Panc1 (cell line): Measurements from ENCODE around the gene CDK5RAP2. TPM values are rescaled to one million over a fixed set of nuclear protein-coding genes. Genes with fewer than 3 reads are reported as not detected.

ENCODE experiments used
- ATAC-seq: fragments of 200-7000 bp; cut with Tn5 transposase; 2 replicates; pipeline ENCODE4 v1.9.1; 2020; ENCODE audit warnings: mild to moderate bottlenecking, moderate library complexity
- BruUV-seq: library from RNA; stranded (reverse); fragments of 400-500 nt; replicated peaks from 2 replicates; lab custom pipeline; 2021; lab: Mats Ljungman, UMichigan
- CTCF ChIA-PET: fragments of 300-600 bp; sonication (Branson Sonifier 250); formaldehyde crosslinking; loops from one replicate; lab custom pipeline; 2022; ENCODE audit warnings: antibody characterized with exemption; lab: Charles Lee
- POLR2A ChIA-PET: fragments of 300-600 bp; sonication (Branson Sonifier 250); formaldehyde crosslinking; loops from one replicate; lab custom pipeline; 2022; ENCODE audit warnings: antibody characterized with exemption; lab: Charles Lee
- DNase-seq: peaks from one replicate; pipeline ENCODE4 v3.0.0-alpha.2; 2010; ENCODE audit warnings: low read depth, low spot score
- H3K27ac ChIP-seq: 2 replicates; pipeline ENCODE4 v1.5.1; 2011; ENCODE audit warnings: mild to moderate bottlenecking, low read length, inconsistent platforms
- H3K27me3 ChIP-seq: fragments of 200-500 bp; sonication (Bioruptor generic); 2 replicates; pipeline ENCODE4 v1.6.0; 2014; ENCODE audit warnings: low read length, inconsistent platforms; ENCODE audit not compliant: control insufficient read depth, insufficient read depth
- H3K36me3 ChIP-seq: fragments of 200-500 bp; sonication (Bioruptor generic); 2 replicates; pipeline ENCODE4 v1.5.1; 2014; ENCODE audit warnings: inconsistent platforms, mild to moderate bottlenecking, low read length, moderate library complexity; ENCODE audit not compliant: control insufficient read depth, insufficient read depth
- H3K4me1 ChIP-seq: 2 replicates; pipeline ENCODE4 v1.5.1; 2011; ENCODE audit warnings: inconsistent platforms, mild to moderate bottlenecking, low read length, moderate library complexity; ENCODE audit not compliant: control insufficient read depth, insufficient read depth
- H3K4me3 ChIP-seq, 2 experiments: 2 replicates each; pipeline ENCODE4 v1.5.1; 2011 to 2012; ENCODE audit warnings: low read depth in 2 of 2, low read length in 2 of 2, mild to moderate bottlenecking in 2 of 2, inconsistent platforms in 1 of 2, moderate library complexity in 1 of 2
- H3K9me3 ChIP-seq: fragments of 200-500 bp; sonication (Bioruptor generic); 2 replicates; pipeline ENCODE4 v1.5.1; 2014; ENCODE audit warnings: low read depth, mild to moderate bottlenecking, inconsistent platforms, low read length, moderate library complexity; ENCODE audit not compliant: control insufficient read depth, insufficient read depth
- CTCF ChIP-seq: fragments of 450-650 bp; IDR thresholded peaks from 2 replicates; pipeline ENCODE4 v1.5.1; 2017; ENCODE audit warnings: mild to moderate bottlenecking
- POLR2AphosphoS5 ChIP-seq: IDR thresholded peaks from 2 replicates; pipeline ENCODE4 v1.6.1; 2012; ENCODE audit warnings: mild to moderate bottlenecking, low read depth, low read length, moderate library complexity
- REST ChIP-seq, 2 experiments: IDR thresholded peaks; 2 replicates each; pipeline ENCODE4 v1.6.1; 2011 to 2012; ENCODE audit warnings: low read depth in 2 of 2, control low read depth in 1 of 2, low read length in 1 of 2, mild to moderate bottlenecking in 1 of 2, moderate library complexity in 1 of 2; ENCODE audit not compliant: insufficient read depth in 1 of 2
- SIN3A ChIP-seq: IDR thresholded peaks from 2 replicates; pipeline ENCODE4 v1.6.1; 2012; ENCODE audit warnings: low read depth, mild to moderate bottlenecking, low read length, moderate library complexity, borderline replicate concordance; ENCODE audit not compliant: insufficient read depth
- TCF7L2 ChIP-seq: IDR thresholded peaks from 2 replicates; pipeline ENCODE4 v1.6.1; 2011; ENCODE audit warnings: mild to moderate bottlenecking, low read depth, low read length, inconsistent platforms
- in situ Hi-C: cut with HindIII; loops from 2 replicates; pipeline ENCODE4 v1.10.0; 2016; ENCODE audit warnings: low sequenced_read_pairs, low pct_unique_long_range_greater_than_20kb
- intact Hi-C: fragments of 100-400 bp; cut with micrococcal nuclease; formaldehyde crosslinking; loops from one replicate; pipeline ENCODE4 v1.10.0; 2022; ENCODE audit not compliant: unreplicated experiment
- total RNA-seq: library from RNA; stranded (reverse); gene quantifications from one replicate; pipeline ENCODE4 v1.2.1, GENCODE V29; 2021; ENCODE audit not compliant: unreplicated experiment

CDK5RAP2 gene
- total RNA-seq, 1 experiment from 2014 or later, result 47.7 TPM

DNA sequence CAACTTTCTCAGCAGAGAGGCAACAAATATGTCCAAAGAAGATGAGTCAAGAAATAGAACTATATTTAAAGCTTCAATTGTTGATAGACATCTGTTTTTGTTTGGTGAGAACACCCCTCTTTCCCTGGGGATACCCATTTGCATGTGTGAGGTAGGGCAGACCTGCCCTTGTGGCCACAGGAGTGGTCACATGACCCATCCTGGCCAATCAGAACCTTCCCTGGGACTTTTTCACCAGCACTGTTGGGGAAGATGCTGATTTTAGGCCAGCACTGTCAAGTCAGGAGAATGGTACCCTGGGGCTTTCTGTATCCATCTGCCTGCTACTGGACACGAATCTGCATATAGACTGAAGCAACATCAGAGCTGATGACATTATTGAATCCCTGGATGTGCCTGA is 211.2 kb downstream of the CDK5RAP2 start:
- BruUV-seq, result no TSS peak
- intact Hi-C loops (no loop called here), in situ Hi-C loops (no loop called here)
- ATAC-seq (no peak), DNase-seq (no peak)
- no peaks in the 10 kb centered on the region for H3K9me3 ChIP-seq
- H3K4me1 ChIP-seq, result peaks cover 4% of the 10 kb centered on the region; the same call in 1 of the 2 replicates
- no peak overlapping the region for H3K27ac ChIP-seq
- ChIA-PET POLR2A (no interaction called here), CTCF (no interaction called here)
- H3K36me3 ChIP-seq, result no peaks in the 10 kb centered on the region
- H3K4me3 ChIP-seq, result no peak overlapping the region
- no peaks in the 10 kb centered on the region for H3K27me3 ChIP-seq
- TF ChIP-seq SIN3A (no peak), REST (IDR thresholded peaks at IDR 0.05; ENCODE audit: insufficient read depth in 1 of 2, low read depth in 2 of 2, low read length in 1 of 2) (no peak), POLR2AphosphoS5 (no peak), TCF7L2 (no peak), CTCF (no peak)

DNA sequence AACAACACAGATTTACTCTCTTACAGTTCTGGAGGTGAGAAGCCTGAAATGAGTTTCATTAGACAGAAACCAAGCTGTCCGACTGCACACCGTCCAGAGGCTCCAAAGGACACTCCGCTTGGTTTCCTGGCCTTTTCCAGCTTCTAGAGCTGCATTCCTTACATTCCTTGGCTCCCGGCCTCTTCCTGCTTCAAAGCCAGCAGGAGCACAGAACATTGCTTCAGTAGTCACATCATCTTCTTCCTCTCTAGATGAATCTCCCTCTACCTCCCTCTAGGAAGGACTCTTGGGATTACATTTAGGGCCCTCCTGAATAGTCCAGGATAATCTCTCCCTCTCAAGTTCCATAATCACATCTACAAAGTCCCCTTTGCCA is 213.3 kb downstream of the CDK5RAP2 start:
- in situ Hi-C loops (no loop called here), intact Hi-C loops (no loop called here)
- ChIA-PET POLR2A (no interaction called here), CTCF (no interaction called here)
- ATAC-seq (peak; percentile 91), DNase-seq (no peak)
- no TSS peak for BruUV-seq
- Histone ChIP-seq H3K36me3 (no peaks in the 10 kb centered on the region), H3K27me3 (no peaks in the 10 kb centered on the region), H3K9me3 (no peaks in the 10 kb centered on the region), H3K4me3 (no peak overlapping the region), H3K4me1 (peaks cover 4% of the 10 kb centered on the region; the same call in 1 of the 2 replicates), H3K27ac (no peak overlapping the region)
- no peak for TF ChIP-seq POLR2AphosphoS5
- peak; percentile 54; the same call in 1 of the 2 replicates for TF ChIP-seq TCF7L2
- TF ChIP-seq SIN3A, result no peak
- no peak for TF ChIP-seq CTCF
